Measurements from ENCODE around the gene OR8D4.
"Not testable (repeated sequence)": the region's sequence is repeated elsewhere in the genome, so short reads cannot be mapped to it uniquely, and the experiment has no call there.

OR8D4 gene
- 0 reads per million in 2 donors for total RNA-seq

GRCh38 chr11:123901867-123902266, at the start of gene OR8D4:
Gene OR8D4 (plus strand): TSS chr11:123902167. CDS start chr11:123906432, 4,265 bp downstream.
- DNase-seq, result no peak

- no peak for DNase-seq
Measured at GRCh38 chr11:123852321-123852720, 49.6 kb upstream of the OR8D4 start.

GRCh38 chr11:123853038-123853437, 48.9 kb upstream of the OR8D4 start:
- no peak for DNase-seq

- no peak for DNase-seq
Measured at GRCh38 chr11:123856444-123856843, 45.5 kb upstream of the OR8D4 start.

GRCh38 chr11:123859731-123860130, 42.2 kb upstream of the OR8D4 start:
- DNase-seq, result no peak

GRCh38 chr11:123865293-123865692, 36.7 kb upstream of the OR8D4 start:
- DNase-seq, result not testable (repeated sequence)

- not testable (repeated sequence) for DNase-seq
Measured at GRCh38 chr11:123867795-123868194, 34.2 kb upstream of the OR8D4 start.

- DNase-seq, result no peak
Measured at GRCh38 chr11:123880912-123881311, 21.1 kb upstream of the OR8D4 start.

- DNase-seq, result no peak
Measured at GRCh38 chr11:123885570-123885969, 16.4 kb upstream of the OR8D4 start, which contains the start of gene TMEM225. Gene TMEM225 (minus strand): TSS chr11:123885670. CDS start chr11:123885425, 245 bp downstream.

GRCh38 chr11:123892031-123892430, 9.9 kb upstream of the OR8D4 start:
- DNase-seq, result no peak

GRCh38 chr11:123899792-123900191, 2.2 kb upstream of the OR8D4 start:
- DNase-seq, result no peak

GRCh38 chr11:123903932-123904331, 2.0 kb downstream of the OR8D4 start:
- DNase-seq, result no peak

GRCh38 chr11:123904932-123905331, 3.0 kb downstream of the OR8D4 start:
- no peak for DNase-seq

GRCh38 chr11:123905826-123906225, 3.9 kb downstream of the OR8D4 start:
- no peak for DNase-seq

GRCh38 chr11:123920943-123921342, 19.0 kb downstream of the OR8D4 start:
- DNase-seq, result no peak

- DNase-seq, result no peak
Measured at GRCh38 chr11:123924027-123924426, 22.1 kb downstream of the OR8D4 start.

- no peak for DNase-seq
Measured at GRCh38 chr11:123939317-123939716, 37.4 kb downstream of the OR8D4 start, which contains the start of gene OR4D5. Gene OR4D5 (plus strand): TSS chr11:123939617. CDS start chr11:123939617, 0 bp downstream.

- no peak for DNase-seq
Measured at GRCh38 chr11:123942413-123942812, 40.4 kb downstream of the OR8D4 start.

GRCh38 chr11:123943738-123944137, 41.8 kb downstream of the OR8D4 start, which contains the start of gene OR6T1:
Gene OR6T1 (minus strand): TSS chr11:123943838. CDS start chr11:123943838, 0 bp downstream.
- no peak for DNase-seq

GRCh38 chr11:123945132-123945531, 43.2 kb downstream of the OR8D4 start:
- no peak for DNase-seq

- no peak for DNase-seq
Measured at GRCh38 chr11:123956752-123957151, 54.8 kb downstream of the OR8D4 start.

Data from T-helper 9 cell (primary cell).